Measurements from ENCODE around the gene SMYD2.

SMYD2 gene

GRCh38 chr1:214317300-214317699 lies 36.3 kb downstream of the SMYD2 start:
- POLR2A ChIA-PET: no interaction called here
- DNase-seq (ENCODE audit: extremely low spot score): no peak

DNA sequence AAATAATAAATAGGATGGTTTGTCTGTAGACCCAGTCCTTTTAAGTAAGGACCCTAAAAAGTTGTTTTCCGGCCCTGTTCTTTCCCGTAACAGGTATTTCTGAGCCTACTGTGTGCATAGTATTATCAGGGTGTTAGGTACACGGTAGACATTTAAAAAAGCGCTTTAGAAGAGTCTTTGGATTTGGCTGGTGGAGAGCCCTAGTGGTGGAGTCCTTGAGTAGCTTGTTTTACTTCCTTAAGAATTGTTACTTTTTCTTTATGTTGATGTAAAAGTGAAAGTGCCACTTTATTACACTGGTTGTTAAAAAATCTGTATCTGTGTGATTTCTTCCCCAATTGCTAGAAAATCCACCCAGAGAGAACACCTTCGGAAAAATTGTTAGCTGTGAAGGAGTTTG lies 36.8 kb downstream of the SMYD2 start:
- POLR2A ChIA-PET: interaction anchor here (0.6 kb wide), 1 partner anchor 11 kb away, joined by 3 read pairs; no protein-coding TSS in a partner anchor
- DNase-seq (ENCODE audit: extremely low spot score): no peak
- CTCF ChIA-PET: interaction anchor here (0.7 to 1.5 kb wide), 4 partner anchors 11 to 303 kb away, joined by 4 to 5 read pairs (median 4); no protein-coding TSS in a partner anchor
- TF ChIP-seq SP1 (IDR thresholded peaks at IDR 0.05) (no peak), HDGF (IDR thresholded peaks at IDR 0.05; ENCODE audit: borderline replicate concordance) (no peak)

More at GRCh38 chr1:214317300-214317699, 36.3 kb downstream of the SMYD2 start:
- CTCF ChIA-PET: interaction anchor here (0.7 to 1.7 kb wide), 4 partner anchors 12 to 303 kb away, joined by 4 to 5 read pairs (median 4); no protein-coding TSS in a partner anchor
- no peak for TF ChIP-seq PKNOX1 (IDR thresholded peaks at IDR 0.05)

- CTCF ChIA-PET: interaction anchor here (1.0 kb wide), 1 partner anchor 14 kb away, joined by 4 read pairs; no protein-coding TSS in a partner anchor
- POLR2A ChIA-PET: interaction anchor here (0.6 kb wide), 1 partner anchor 12 kb away, joined by 3 read pairs; no protein-coding TSS in a partner anchor
- DNase-seq (ENCODE audit: extremely low spot score): no peak
- TF ChIP-seq TARDBP (IDR thresholded peaks at IDR 0.05): no peak
Measured at GRCh38 chr1:214318356-214318755, 37.4 kb downstream of the SMYD2 start.

GRCh38 chr1:214318956-214319736 lies 38.2 kb downstream of the SMYD2 start:
- ChIA-PET CTCF (interaction anchor here (0.7 kb wide), 1 partner anchor 11 kb away, joined by 3 read pairs; no protein-coding TSS in a partner anchor), POLR2A (no interaction called here)
- TF ChIP-seq TARDBP (IDR thresholded peaks at IDR 0.05) (no peak), ELF4 (IDR thresholded peaks at IDR 0.05) (no peak), SUZ12 (IDR thresholded peaks at IDR 0.05) (no peak), NFRKB (IDR thresholded peaks at IDR 0.05) (no peak), HDGF (IDR thresholded peaks at IDR 0.05; ENCODE audit: borderline replicate concordance) (no peak), LEF1 (IDR thresholded peaks at IDR 0.05; ENCODE audit: borderline replicate concordance) (no peak), PKNOX1 (IDR thresholded peaks at IDR 0.05) (no peak), ARNT (IDR thresholded peaks at IDR 0.05) (no peak), FOXK2 (IDR thresholded peaks at IDR 0.05) (no peak), FOXA1 (IDR thresholded peaks at IDR 0.05) (no peak), SP1 (IDR thresholded peaks at IDR 0.05) (no peak), ZNF384 (IDR thresholded peaks at IDR 0.05) (no peak), CTBP1 (IDR thresholded peaks at IDR 0.05; ENCODE audit: borderline replicate concordance) (no peak), FOXM1 (IDR thresholded peaks at IDR 0.05; ENCODE audit: borderline replicate concordance) (no peak), BHLHE40 (IDR thresholded peaks at IDR 0.05; ENCODE audit: borderline replicate concordance) (no peak)
- no peak for DNase-seq (ENCODE audit: extremely low spot score)

DNA sequence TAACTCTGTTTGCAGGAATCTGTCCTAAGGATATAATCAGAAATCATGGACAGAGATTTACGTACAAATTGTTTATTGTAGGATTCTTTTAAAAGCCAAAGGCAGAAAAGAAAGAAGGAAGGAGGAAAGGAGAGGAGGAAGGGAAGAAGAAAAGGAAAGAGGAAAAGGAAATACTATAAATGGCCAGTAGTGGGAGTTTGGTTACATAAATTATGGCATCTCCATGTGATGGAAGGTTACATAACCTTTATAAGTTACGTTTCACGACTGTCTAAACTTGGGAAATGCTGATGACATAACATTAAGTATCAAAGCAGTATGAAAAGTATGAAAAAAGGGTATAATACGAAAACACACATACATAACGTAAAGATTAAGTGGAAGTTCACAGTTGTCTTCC lies 39.0 kb downstream of the SMYD2 start:
- TF ChIP-seq PKNOX1 (IDR thresholded peaks at IDR 0.05) (peak; percentile 27; the same call in 1 of the 2 replicates), CTBP1 (IDR thresholded peaks at IDR 0.05; ENCODE audit: borderline replicate concordance) (no peak), L3MBTL2 (conservative IDR thresholded peaks at IDR 0.05) (no peak)
- ChIA-PET POLR2A (no interaction called here), CTCF (no interaction called here)
- DNase-seq (ENCODE audit: extremely low spot score): no peak

DNA sequence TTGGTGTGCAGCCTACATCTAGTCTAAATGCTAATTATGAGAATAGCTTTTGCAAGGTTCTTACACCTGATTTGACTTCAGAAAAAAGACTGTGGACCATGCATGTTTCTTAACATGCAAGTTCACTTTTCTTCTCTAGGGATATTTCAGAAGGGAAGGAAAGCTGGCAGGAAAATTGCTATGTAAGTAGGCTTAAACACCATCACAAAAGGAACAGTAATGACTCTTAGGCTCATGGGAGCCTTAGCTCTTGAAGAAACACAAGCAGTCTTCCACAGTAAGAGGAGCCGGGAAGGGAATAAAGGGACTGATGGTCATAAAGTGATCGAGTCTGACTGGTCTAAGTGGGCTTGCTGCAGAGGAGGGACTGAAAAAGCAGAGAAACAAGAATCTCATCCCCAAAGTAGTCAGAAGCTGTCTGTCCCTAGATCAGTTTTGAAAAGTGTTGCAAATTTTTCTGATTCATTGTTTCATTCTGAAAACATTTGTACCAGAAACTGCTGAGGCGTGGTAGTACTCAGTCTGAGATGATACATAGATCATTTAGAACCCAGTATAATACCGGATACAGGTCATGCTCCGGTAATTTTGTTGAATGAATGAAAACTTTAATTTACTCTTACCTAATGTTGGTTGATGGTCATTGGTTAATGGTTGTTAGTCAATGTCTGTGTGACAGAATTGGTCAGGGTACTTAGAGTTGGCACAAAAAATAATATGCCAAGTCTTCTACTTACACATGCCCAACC lies 40.9 kb downstream of the SMYD2 start:
- CTCF ChIA-PET: interaction anchor here (1.0 to 2.5 kb wide), 4 partner anchors 9 to 107 kb away, joined by 3 to 10 read pairs (median 4); no protein-coding TSS in a partner anchor
- DNase-seq (ENCODE audit: extremely low spot score): no peak
- POLR2A ChIA-PET: no interaction called here
- TF ChIP-seq FOXK2 (IDR thresholded peaks at IDR 0.05): no peak
